Measurements from ENCODE around the gene HDAC11.

GRCh38 chr3:13507570-13508339 is 27.6 kb downstream of the HDAC11 start:
- TF ChIP-seq POLR2A (IDR thresholded peaks at IDR 0.05; ENCODE audit: low read length), result no peak
- TF ChIP-seq, protein P1, sequence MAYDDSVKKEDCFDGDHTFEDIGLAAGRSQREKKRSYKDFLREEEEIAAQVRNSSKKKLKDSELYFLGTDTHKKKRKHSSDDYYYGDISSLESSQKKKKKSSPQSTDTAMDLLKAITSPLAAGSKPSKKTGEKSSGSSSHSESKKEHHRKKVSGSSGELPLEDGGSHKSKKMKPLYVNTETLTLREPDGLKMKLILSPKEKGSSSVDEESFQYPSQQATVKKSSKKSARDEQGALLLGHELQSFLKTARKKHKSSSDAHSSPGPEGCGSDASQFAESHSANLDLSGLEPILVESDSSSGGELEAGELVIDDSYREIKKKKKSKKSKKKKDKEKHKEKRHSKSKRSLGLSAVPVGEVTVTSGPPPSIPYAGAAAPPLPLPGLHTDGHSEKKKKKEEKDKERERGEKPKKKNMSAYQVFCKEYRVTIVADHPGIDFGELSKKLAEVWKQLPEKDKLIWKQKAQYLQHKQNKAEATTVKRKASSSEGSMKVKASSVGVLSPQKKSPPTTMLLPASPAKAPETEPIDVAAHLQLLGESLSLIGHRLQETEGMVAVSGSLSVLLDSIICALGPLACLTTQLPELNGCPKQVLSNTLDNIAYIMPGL (CRISPR knock-in tag; IDR thresholded peaks at IDR 0.05; ENCODE audit: borderline replicate concordance), result no peak
- TF ChIP-seq CTCF (IDR thresholded peaks at IDR 0.05), result no peak
- TF ChIP-seq FOSB (CRISPR knock-in tag; IDR thresholded peaks at IDR 0.05), result no peak
- TF ChIP-seq HEYL (CRISPR knock-in tag; IDR thresholded peaks at IDR 0.05), result no peak
- no peak for TF ChIP-seq RAD21 (conservative IDR thresholded peaks at IDR 0.05 in 1 of 2, IDR thresholded peaks at IDR 0.05 in 1 of 2)
- TF ChIP-seq MYC (IDR thresholded peaks at IDR 0.05; ENCODE audit: borderline replicate concordance, low read length), result no peak
- TF ChIP-seq EP300 (IDR thresholded peaks at IDR 0.05), result no peak
- TF ChIP-seq CEBPB (IDR thresholded peaks at IDR 0.05), result no peak
- TF ChIP-seq KDM1A (IDR thresholded peaks at IDR 0.05; ENCODE audit: low read depth), result no peak

Measured in A549 (cell line).